Measurements from ENCODE around the gene KRTAP5-11. TPM values are rescaled to one million over a fixed set of nuclear protein-coding genes. Genes with fewer than 3 reads are reported as not detected.

Gene KRTAP5-11
- total and polyA plus RNA-seq, 2 of the 8 experiments (the other 6 are each of a cell fraction or from before 2014, with no cell fraction given) = not detected

DNA sequence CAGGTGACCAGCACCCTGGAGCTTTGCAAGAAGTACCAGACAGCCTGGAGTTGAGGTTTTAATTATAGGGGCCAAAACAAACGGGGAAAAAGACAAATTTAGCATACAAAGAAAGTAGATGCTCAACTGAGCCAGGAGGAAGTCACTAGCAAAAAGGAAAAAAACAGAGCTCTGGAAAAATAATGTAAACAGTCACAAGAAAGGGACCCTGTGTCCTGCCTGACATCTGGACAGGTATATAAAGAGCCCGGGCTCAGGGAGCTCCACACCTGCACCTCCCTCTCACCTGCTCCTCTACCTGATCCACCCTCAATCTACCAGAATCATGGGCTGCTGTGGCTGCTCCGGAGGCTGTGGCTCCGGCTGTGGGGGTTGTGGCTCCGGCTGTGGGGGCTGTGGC is 17.4 kb downstream of the KRTAP5-11 start, which contains the start of gene KRTAP5-10:
TSS of gene KRTAP5-10 (plus strand) at position 301 of the 400 bp plus-strand sequence. CDS start at position 326, 25 bp downstream.
- Histone ChIP-seq H2BK120ac (replicated peaks; ENCODE audit: low read depth, low read length) (no peak within 1 kb of the TSS), H3K23ac (ENCODE audit: insufficient read length) (no peak within 1 kb of the TSS), H3K56ac (replicated peaks; ENCODE audit: insufficient read length, low read depth, low read length) (no peak within 1 kb of the TSS), H3K14ac (ENCODE audit: insufficient read length) (no peak within 1 kb of the TSS), H3K79me1 (ENCODE audit: low read depth, low read length) (no peaks in the 10 kb centered on the region), H2AFZ (ENCODE audit: low read length) (no peak within 1 kb of the TSS), H3K4me2 (ENCODE audit: insufficient read depth in 1 of 2, low read depth in 2 of 2, low read length in 2 of 2) (no peak within 1 kb of the TSS), H3K27ac (ENCODE audit: low read depth, low read length) (no peak within 1 kb of the TSS), H2BK12ac (ENCODE audit: low read depth, low read length) (peak within 1 kb of the TSS; percentile 68; the same call in 1 of the 2 replicates), H4K8ac (ENCODE audit: extremely low read depth, insufficient read depth, low read length) (no peak within 1 kb of the TSS), H2BK15ac (ENCODE audit: low read length) (peak within 1 kb of the TSS; percentile 46; the same call in 1 of the 2 replicates), H3K23me2 (ENCODE audit: low read depth, low read length) (no peaks in the 10 kb centered on the region), H4K20me1 (replicated peaks in 1 of 2; ENCODE audit: control insufficient read depth in 1 of 2, insufficient read depth in 2 of 2, low read length in 2 of 2) (no peaks in the 10 kb centered on the region), H4K5ac (ENCODE audit: insufficient read length, low read depth, low read length) (no peak within 1 kb of the TSS), H2BK5ac (ENCODE audit: low read depth, low read length) (no peak within 1 kb of the TSS), H3K4me3 (ENCODE audit: extremely low read depth in 1 of 4, insufficient read depth in 2 of 4, low read depth in 3 of 4, low read length in 4 of 4) (no peak within 1 kb of the TSS), H2BK20ac (ENCODE audit: low read length) (no peak within 1 kb of the TSS; the same call in 1 of the 2 replicates), H4K91ac (replicated peaks; ENCODE audit: insufficient read length, low read length) (no peak within 1 kb of the TSS), H3K4me1 (replicated peaks in 1 of 4; ENCODE audit: control insufficient read depth in 3 of 4, insufficient read depth in 4 of 4, low read length in 3 of 4) (peaks cover 0 to 8% (median 3%) of the 10 kb centered on the region in 4 experiments; a peak in 5 of 7 replicates), H3K4ac (replicated peaks; ENCODE audit: insufficient read length, low read depth, low read length) (no peak within 1 kb of the TSS), H3K27me3 (replicated peaks in 1 of 4; ENCODE audit: control insufficient read depth in 3 of 4, extremely low read depth in 1 of 4, insufficient read depth in 3 of 4, low read length in 3 of 4) (peaks cover 0 to 2% (median 0%) of the 10 kb centered on the region in 4 experiments; a peak in 2 of 7 replicates), H3K9me3 (ENCODE audit: insufficient read depth in 2 of 2, low read depth in 1 of 2, low read length in 1 of 2) (no peaks in the 10 kb centered on the region), H3K18ac (ENCODE audit: extremely low read depth, low read length) (no peak within 1 kb of the TSS; the same call in 1 of the 2 replicates), H3K36me3 (ENCODE audit: control insufficient read depth in 2 of 4, insufficient read depth in 4 of 4, low read length in 3 of 4) (no peaks in the 10 kb centered on the region), H3K79me2 (ENCODE audit: control insufficient read depth in 1 of 2, insufficient read depth in 2 of 2, low read length in 2 of 2) (no peaks in the 10 kb centered on the region), H2AK5ac (ENCODE audit: low read depth, low read length) (0 out of 2 replicates have a peak within 1 kb of the TSS, but pooled peaks have one; percentile 46), H3K9ac (replicated peaks in 1 of 4; ENCODE audit: extremely low read depth in 1 of 4, low read depth in 3 of 4, low read length in 3 of 4) (no peak within 1 kb of the TSS)
- 81% methylated on average over 5 of the region's 5 CpGs; no CpG with 5 or more reads in 1 of the 2 experiments for WGBS, 2 experiments (ENCODE audit: extremely low coverage in 1 of 2, insufficient coverage in 1 of 2, insufficient read length in 1 of 2, insufficient replicate concordance in 2 of 2, low coverage in 1 of 2, low lambda C conversion rate in 2 of 2, missing lambda C conversion rate in 1 of 2)
- ChIA-PET CTCF (ENCODE audit: partially characterized antibody) (interaction anchor here (1.1 to 3.4 kb wide), 4 partner anchors 9 to 139 kb away, joined by 4 to 37 read pairs (median 7); no protein-coding TSS in a partner anchor), POLR2A (ENCODE audit: partially characterized antibody) (interaction anchor here (1.0 kb wide), 1 partner anchor 114 kb away, joined by 5 read pairs; no protein-coding TSS in a partner anchor)
- DNase-seq (ENCODE audit: low read depth in 1 of 2, low spot score in 2 of 2) (no peak), FAIRE-seq (no peak)
- TF ChIP-seq, protein P1, sequence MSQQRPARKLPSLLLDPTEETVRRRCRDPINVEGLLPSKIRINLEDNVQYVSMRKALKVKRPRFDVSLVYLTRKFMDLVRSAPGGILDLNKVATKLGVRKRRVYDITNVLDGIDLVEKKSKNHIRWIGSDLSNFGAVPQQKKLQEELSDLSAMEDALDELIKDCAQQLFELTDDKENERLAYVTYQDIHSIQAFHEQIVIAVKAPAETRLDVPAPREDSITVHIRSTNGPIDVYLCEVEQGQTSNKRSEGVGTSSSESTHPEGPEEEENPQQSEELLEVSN (IDR thresholded peaks at IDR 0.05) = no peak
- TF ChIP-seq KDM1A (IDR thresholded peaks at IDR 0.05; ENCODE audit: borderline replicate concordance, low read length) = no peak
- no peak for TF ChIP-seq RBBP5 (IDR thresholded peaks at IDR 0.05; ENCODE audit: borderline replicate concordance, low read depth, low read length)
- TF ChIP-seq RFX5 (IDR thresholded peaks at IDR 0.05; ENCODE audit: borderline replicate concordance, low read depth, low read length) = no peak
- no peak for TF ChIP-seq RNF2 (IDR thresholded peaks at IDR 0.05; ENCODE audit: borderline replicate concordance, low read depth, low read length, missing control alignments, poor library complexity, severe bottlenecking)
- TF ChIP-seq SIN3A (conservative IDR thresholded peaks at IDR 0.05 in 1 of 2, IDR thresholded peaks at IDR 0.05 in 1 of 2; ENCODE audit: low read depth in 1 of 2, low read length in 2 of 2) = no peak
- no peak for TF ChIP-seq NANOG (IDR thresholded peaks at IDR 0.05; ENCODE audit: insufficient read depth, low read depth, low read length, poor library complexity, severe bottlenecking)
- no peak for TF ChIP-seq KDM5A (IDR thresholded peaks at IDR 0.05; ENCODE audit: low read length)
- no peak for TF ChIP-seq EP300 (IDR thresholded peaks at IDR 0.05; ENCODE audit: borderline replicate concordance in 1 of 2, low read depth in 2 of 2, low read length in 2 of 2)

All from H1 (cell line).